ENCODE measurements around the gene AEBP2.

Gene AEBP2

GRCh38 chr12:19402211-19402610, 37.1 kb upstream of the AEBP2 start:
- H3K4me3 ChIP-seq (ENCODE audit: low read depth, low read length): no peak overlapping the region
- TF ChIP-seq CTCF (IDR thresholded peaks at IDR 0.05; ENCODE audit: low read depth, low read length): no peak

- no peak for TF ChIP-seq CTCF (IDR thresholded peaks at IDR 0.05; ENCODE audit: low read depth, low read length)
- H3K4me3 ChIP-seq (ENCODE audit: low read depth, low read length): no peak overlapping the region
Observed at GRCh38 chr12:19402743-19403431, 36.4 kb upstream of the AEBP2 start.

GRCh38 chr12:19404242-19404880, 34.9 kb upstream of the AEBP2 start:
- H3K4me3 ChIP-seq (ENCODE audit: low read depth, low read length): no peak overlapping the region
- no peak for TF ChIP-seq CTCF (IDR thresholded peaks at IDR 0.05; ENCODE audit: low read depth, low read length)

GRCh38 chr12:19409376-19409775, 29.9 kb upstream of the AEBP2 start:
- H3K4me3 ChIP-seq (ENCODE audit: low read depth, low read length): no peak overlapping the region

GRCh38 chr12:19410211-19410610, 29.1 kb upstream of the AEBP2 start:
- TF ChIP-seq CTCF (IDR thresholded peaks at IDR 0.05; ENCODE audit: low read depth, low read length): no peak
- H3K4me3 ChIP-seq (ENCODE audit: low read depth, low read length): no peak overlapping the region

More at GRCh38 chr12:19409376-19409775, 29.9 kb upstream of the AEBP2 start:
- TF ChIP-seq CTCF (IDR thresholded peaks at IDR 0.05; ENCODE audit: low read depth, low read length): no peak

- no peak for TF ChIP-seq CTCF (IDR thresholded peaks at IDR 0.05; ENCODE audit: low read depth, low read length)
- no peak overlapping the region for H3K4me3 ChIP-seq (ENCODE audit: low read depth, low read length)
Observed at GRCh38 chr12:19410629-19411185, 28.6 kb upstream of the AEBP2 start.
